HG03354 (cell line): Measurements from ENCODE around the gene NUDT5.
"Not testable (repeated sequence)": the region's sequence is repeated elsewhere in the genome, so short reads cannot be mapped to it uniquely, and the experiment has no call there.

ENCODE experiments used
- ATAC-seq: cut with Tn5 transposase; IDR thresholded peaks from one replicate; pipeline ENCODE4 v1.9.1; 2021; ENCODE audit warnings: mild to moderate bottlenecking; ENCODE audit not compliant: unreplicated experiment, poor library complexity, severe bottlenecking

NUDT5 gene

GRCh38 chr10:12195603-12196506, at the start of gene NUDT5, which contains the start of gene CDC123:
TSS of gene NUDT5 (minus strand) at chr10:12195891. CDS start at chr10:12186291, 9,600 bp downstream.
TSS of gene CDC123 (plus strand) at chr10:12196188. CDS start at chr10:12196246, 58 bp downstream.
- ATAC-seq, result peak; percentile 95

GRCh38 chr10:12243864-12244620, 48.4 kb upstream of the NUDT5 start:
- ATAC-seq, result no peak

DNA sequence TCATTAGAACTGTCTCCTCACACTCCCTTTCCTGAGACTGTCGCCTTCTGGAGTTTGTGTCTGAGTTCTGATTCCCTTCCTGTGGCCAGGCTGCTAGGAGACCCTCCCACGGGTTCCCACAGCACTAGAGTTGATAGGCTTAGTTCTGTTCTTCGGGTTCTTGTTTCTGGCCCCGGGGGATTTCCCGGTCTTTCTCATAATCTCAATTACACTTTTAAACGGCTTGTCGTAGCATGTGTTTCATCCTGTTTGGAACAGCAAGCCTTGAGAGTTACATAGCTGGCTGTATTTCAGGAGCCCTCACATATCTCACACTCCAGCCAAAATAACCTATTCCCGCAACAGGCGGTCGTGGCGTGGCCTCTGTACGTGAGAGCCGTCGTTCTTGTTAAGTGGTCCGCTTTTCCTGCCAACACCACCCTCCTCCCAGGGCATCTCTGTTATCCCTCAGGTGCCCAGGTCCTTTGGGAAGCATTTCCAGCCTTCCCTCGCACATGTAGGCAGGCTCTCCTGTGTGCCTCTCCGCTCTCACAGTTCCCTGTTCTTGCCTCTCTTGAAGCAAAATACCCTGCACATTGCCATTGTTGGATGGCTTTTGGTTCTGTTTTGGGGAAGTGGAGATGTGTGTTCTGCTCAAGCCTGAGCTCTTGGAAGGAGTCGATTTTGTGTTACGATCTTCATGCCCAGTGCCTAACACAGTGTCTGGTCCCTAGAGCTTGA, 46.3 kb upstream of the NUDT5 start:
- ATAC-seq, result no peak

- ATAC-seq, result no peak
These were observed 43.1 kb upstream of the NUDT5 start for GRCh38 chr10:12238821-12239220.

- no peak for ATAC-seq
These were observed 41.9 kb upstream of the NUDT5 start for GRCh38 chr10:12237265-12238220.

DNA sequence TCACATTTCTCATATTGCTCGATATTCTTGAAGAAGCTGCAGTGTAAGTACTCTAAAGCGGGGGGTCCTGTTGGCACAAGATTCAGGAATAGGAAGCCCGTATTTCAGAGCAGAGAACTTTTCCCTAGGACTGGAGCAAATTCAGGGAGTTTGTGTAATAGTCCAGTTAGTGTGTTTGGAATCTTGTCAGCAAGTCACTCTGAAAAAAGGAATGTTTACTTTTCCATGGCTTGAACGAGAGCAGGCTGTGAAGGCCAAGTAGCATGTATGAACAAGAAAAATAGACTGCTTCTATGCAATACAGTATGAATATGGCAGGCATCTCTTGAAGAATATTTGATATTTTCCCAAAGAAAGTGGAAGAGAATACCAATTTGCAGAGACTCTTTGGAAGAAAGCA, 40.1 kb upstream of the NUDT5 start:
- no peak for ATAC-seq

- no peak for ATAC-seq
These were observed 39.5 kb upstream of the NUDT5 start for GRCh38 chr10:12235116-12235694.

GRCh38 chr10:12234687-12235086, 39.0 kb upstream of the NUDT5 start:
- ATAC-seq, result not testable (repeated sequence)

GRCh38 chr10:12228851-12229250, 33.2 kb upstream of the NUDT5 start:
- ATAC-seq, result no peak

DNA sequence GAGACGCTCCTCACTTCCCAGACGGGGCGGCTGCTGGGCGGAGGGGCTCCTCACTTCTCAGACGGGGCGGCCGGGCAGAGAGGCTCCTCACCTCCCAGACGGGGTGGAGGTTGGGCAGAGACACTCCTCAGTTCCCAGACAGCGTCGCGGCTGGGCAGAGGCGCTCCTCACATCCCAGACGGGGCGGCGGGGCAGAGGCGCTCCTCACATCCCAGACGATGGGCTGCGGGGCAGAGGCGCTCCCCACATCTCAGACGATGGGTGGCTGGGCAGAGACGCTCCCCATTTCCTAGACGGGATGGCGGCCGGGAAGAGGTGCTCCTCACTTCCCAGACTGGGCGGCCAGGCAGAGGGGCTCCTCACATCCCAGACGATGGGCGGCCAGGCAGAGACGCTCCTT, 30.7 kb upstream of the NUDT5 start:
- not testable (repeated sequence) for ATAC-seq

DNA sequence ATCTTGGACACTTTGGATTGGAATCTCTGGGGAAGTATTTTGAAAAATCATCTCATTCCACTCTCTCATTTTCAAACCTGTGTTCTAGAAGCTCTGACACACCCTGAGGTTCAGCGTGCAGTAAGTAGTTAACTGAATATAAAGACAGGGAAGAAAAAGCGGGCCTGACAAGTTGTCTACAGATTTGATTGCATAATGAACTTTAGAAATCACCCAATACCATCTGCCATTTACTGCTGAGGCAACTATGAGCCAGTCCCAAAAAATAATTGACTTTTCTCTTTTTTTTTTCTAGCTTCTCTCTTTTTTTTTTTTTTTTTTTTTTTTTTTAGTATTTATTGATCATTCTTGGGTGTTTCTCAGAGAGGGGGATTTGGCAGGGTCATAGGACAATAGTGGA, 29.8 kb upstream of the NUDT5 start:
- ATAC-seq, result no peak

DNA sequence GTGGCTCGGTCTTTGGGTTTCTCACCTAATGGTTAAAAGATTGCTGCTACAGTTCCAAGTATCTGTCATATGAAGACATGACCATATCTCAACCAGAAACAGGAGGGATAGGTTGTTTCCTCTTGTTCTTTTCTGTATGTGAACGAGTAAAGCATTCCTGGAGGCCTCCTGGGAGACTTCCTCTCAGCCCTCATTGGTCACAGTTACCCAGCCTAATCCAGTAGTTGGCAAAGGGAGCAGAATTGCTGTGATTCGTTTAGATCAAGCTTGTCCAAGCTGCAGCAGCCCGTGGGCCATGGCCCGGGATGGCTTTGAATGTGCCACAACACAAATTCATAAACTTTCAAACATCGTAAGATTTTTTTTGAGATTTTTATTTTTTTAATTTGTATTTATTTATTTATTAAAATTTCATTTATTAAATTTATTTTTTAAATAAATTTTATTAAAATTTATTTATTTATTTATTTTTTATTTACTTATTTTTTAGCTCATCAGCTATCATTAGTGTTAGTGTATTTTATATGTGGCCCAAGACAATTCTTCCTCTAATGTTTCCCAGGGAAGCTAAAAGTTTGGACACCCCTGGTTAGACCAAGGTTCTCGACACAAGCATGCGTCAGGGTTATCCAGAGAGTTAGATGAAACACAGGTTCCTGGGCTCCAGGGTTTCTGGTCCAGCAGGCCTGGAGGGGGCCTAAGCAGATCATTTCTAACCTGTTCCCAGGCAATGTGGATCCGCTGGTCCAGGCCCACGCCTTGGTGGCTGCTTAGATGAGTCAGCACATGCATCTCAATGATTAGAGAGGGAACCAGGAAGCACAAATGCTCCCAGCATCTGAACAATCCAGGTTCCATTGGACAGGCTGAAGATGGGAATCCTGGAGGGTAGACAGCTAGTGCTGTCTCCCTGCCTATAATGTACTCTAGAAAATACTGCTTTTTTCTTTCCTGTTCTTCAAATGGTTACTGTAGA, 25.9 kb upstream of the NUDT5 start:
- ATAC-seq, result no peak

GRCh38 chr10:12218991-12219390, 23.3 kb upstream of the NUDT5 start:
- no peak for ATAC-seq

- no peak for ATAC-seq
These were observed 19.1 kb upstream of the NUDT5 start for GRCh38 chr10:12214763-12215218.

GRCh38 chr10:12214093-12214492, 18.4 kb upstream of the NUDT5 start:
- no peak for ATAC-seq

DNA sequence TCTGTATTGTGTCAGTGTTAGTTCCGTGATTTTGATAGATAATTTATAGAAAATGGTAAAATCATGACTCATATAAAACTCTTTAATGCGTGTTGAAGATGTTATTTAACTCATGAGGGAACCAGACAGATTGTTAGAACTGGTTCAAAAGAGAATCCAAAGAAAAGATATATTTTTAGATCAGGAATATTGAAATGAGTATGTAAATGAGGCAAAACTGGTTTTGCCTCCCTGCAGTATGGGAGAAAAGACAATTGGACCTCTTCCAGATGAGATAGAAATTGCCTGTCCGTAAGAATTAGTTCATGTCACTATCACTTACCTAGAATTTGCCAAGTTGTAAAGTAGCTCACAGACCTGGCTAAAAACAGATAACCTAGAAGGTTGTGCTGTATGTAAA, 17.9 kb upstream of the NUDT5 start:
- no peak for ATAC-seq

DNA sequence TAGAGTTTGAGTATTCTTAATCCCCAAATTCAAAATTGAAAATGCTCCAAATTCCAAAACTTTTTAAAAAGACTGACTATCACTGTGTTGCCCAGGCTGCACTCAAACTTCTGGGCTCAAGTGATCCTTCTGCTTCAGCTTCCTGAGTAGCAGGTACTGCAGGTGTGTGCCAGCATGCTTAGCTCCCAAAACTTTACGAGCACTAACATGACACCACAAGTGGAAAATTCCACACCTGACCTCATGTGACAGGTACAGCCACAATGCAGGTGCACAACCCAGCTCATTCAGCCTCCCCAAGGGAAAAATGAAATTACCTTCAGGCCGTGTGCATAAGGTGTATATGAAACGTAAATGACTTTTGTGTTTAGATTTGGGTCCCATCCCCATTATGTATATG, 16.8 kb upstream of the NUDT5 start:
- ATAC-seq, result no peak

GRCh38 chr10:12208460-12208859, 12.8 kb upstream of the NUDT5 start:
- no peak for ATAC-seq
